ENCODE results near the gene SCN1A.

- TF ChIP-seq POLR2A (IDR thresholded peaks at IDR 0.05) (no peak), CTCF (IDR thresholded peaks at IDR 0.05) (no peak)
These were observed 137.0 kb downstream of the SCN1A start for GRCh38 chr2:165990846-165991245.

All from testis (tissue), 2 donors.